Right ventricle myocardium inferior (tissue), 1 donor: ENCODE data around the gene AXIN1. TPM values are rescaled to one million over a fixed set of nuclear protein-coding genes. Genes with fewer than 3 reads are reported as not detected.
"Not testable (repeated sequence)": the region's sequence is repeated elsewhere in the genome, so short reads cannot be mapped to it uniquely, and the experiment has no call there.

ENCODE experiments used
- ATAC-seq: fragments of 200-7000 bp; cut with Tn5 transposase; one replicate; pipeline ENCODE4 v1.9.1; 2020; ENCODE audit warnings: mild to moderate bottlenecking, moderate library complexity
- DNase-seq: peaks from one replicate; pipeline ENCODE4 v3.0.0; 2021; ENCODE audit errors: missing footprints
- intact Hi-C: fragments of 100-400 bp; cut with DNase I; formaldehyde crosslinking; loops from one replicate; pipeline ENCODE4 v1.11.0; 2022
- total RNA-seq: library from RNA; stranded (reverse); fragmentation: NEBNext Ultra II Directional; extraction: Animal tissue kit (Norgen Biotek cat#: 25700); gene quantifications from one replicate; pipeline ENCODE4 v1.2.1, GENCODE V29; 2021
- donor health status: DM: no; HTN: yes; CAD: no; lungs with severe emphysema.

AXIN1 gene
- total RNA-seq, 1 donor from 2014 or later = 12.8 TPM

- no peak for ATAC-seq
- peak; percentile 41 for DNase-seq
- intact Hi-C loops = no loop called here
Measured at GRCh38 chr16:265002-265529, 87.5 kb downstream of the AXIN1 start.

DNA sequence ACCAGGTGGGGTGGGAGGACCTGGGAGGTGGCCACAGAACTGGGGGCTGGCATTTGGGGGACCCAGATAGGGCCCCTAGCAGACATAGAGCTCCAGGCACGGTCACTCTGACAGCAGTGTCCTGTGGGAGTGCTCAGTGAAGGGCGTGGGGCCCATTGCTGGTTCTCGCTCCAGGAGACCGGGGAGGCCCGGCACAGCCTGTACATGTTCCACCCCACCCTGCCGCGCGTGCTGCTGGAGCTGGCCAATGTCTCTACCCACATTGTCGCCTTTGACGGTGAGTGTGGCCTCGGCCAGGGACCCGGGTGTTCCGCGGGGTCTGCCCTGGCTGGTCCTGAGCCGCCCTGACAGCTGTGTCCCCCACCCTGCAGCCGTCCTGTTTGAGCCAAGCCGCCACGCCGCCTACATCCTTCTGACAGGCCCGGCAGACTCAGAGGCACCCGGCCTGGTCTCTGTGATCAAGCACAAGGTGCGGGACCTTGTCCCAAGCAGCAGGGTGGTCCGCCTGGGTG is 88.0 kb downstream of the AXIN1 start:
- peak; percentile 52 for DNase-seq
- intact Hi-C loops = no loop called here
- no peak for ATAC-seq

- DNase-seq (peak; percentile 31), ATAC-seq (no peak)
- intact Hi-C loops = no loop called here
Measured at GRCh38 chr16:263944-264343, 88.6 kb downstream of the AXIN1 start.

GRCh38 chr16:263182-263774 is 89.2 kb downstream of the AXIN1 start:
- ATAC-seq (no peak), DNase-seq (peak; percentile 61)
- intact Hi-C loops = no loop called here

DNA sequence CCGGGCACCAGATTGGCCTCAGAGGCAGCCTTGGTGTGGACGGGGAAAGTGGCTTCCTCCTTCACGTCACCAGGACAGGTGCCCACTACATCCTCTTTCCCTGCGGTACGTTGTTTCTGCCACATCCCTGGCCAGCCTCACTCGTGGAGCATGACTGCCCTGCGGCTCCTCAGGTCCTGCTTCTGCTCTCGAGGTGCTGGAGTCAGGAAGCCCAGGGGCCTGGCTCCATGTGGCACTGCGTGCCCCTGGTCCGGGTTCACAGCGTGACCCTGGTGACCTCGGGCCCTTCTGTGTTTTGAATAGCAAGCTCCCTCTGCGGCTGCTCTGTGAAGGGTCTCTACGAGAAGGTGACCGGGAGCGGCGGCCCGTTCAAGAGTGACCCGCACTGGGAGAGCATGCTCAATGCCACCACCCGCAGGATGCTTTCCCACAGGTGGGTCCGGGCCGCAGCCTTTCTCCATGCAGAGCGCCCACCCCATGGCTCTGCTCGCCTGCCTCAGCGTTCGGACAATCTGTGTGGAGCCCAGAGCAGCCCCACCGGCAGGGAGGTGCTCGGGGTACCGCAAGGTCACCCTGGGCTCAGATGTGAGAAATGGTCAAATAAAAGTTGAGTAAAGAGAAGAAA is 90.3 kb downstream of the AXIN1 start:
- DNase-seq (peak; percentile 62), ATAC-seq (no peak)
- intact Hi-C loops = no loop called here

- ATAC-seq = no peak
Measured at GRCh38 chr16:261031-261691, 91.4 kb downstream of the AXIN1 start.

GRCh38 chr16:260326-260725 is 92.2 kb downstream of the AXIN1 start:
- ATAC-seq (no peak), DNase-seq (no peak)
- intact Hi-C loops = no loop called here

More at GRCh38 chr16:261031-261691, 91.4 kb downstream of the AXIN1 start:
- DNase-seq = peak; percentile 59
- intact Hi-C loops = no loop called here

GRCh38 chr16:259814-260253 is 92.7 kb downstream of the AXIN1 start:
- intact Hi-C loops = no loop called here
- ATAC-seq (no peak), DNase-seq (no peak)

- no peak for ATAC-seq
- intact Hi-C loops = no loop called here
- DNase-seq = no peak
Measured at GRCh38 chr16:259226-259625, 93.3 kb downstream of the AXIN1 start.

DNA sequence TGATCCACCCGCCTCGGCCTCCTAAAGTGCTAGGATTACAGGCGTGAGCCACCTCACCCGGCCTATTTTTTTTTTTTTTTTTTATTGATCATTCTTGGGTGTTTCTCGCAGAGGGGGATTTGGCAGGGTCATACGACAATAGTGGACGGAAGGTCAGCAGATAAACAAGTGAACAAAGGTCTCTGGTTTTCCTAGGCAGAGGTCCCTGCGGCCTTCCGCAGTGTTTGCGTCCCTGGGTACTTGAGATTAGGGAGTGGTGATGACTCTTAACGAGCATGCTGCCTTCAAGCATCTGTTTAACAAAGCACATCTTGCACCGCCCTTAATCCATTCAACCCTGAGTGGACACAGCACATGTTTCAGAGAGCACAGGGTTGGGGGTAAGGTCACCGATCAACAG is 94.4 kb downstream of the AXIN1 start:
- intact Hi-C loops, ATAC-seq, DNase-seq: not testable (repeated sequence)

- no peak for DNase-seq
- no peak for ATAC-seq
- intact Hi-C loops = no loop called here
Measured at GRCh38 chr16:255183-255582, 97.3 kb downstream of the AXIN1 start.

GRCh38 chr16:254461-254860 is 98.1 kb downstream of the AXIN1 start:
- DNase-seq = no peak
- intact Hi-C loops = no loop called here

GRCh38 chr16:253833-254232 is 98.7 kb downstream of the AXIN1 start:
- no peak for DNase-seq
- intact Hi-C loops = no loop called here
- ATAC-seq = no peak

More at GRCh38 chr16:254461-254860, 98.1 kb downstream of the AXIN1 start:
- ATAC-seq = no peak

DNA sequence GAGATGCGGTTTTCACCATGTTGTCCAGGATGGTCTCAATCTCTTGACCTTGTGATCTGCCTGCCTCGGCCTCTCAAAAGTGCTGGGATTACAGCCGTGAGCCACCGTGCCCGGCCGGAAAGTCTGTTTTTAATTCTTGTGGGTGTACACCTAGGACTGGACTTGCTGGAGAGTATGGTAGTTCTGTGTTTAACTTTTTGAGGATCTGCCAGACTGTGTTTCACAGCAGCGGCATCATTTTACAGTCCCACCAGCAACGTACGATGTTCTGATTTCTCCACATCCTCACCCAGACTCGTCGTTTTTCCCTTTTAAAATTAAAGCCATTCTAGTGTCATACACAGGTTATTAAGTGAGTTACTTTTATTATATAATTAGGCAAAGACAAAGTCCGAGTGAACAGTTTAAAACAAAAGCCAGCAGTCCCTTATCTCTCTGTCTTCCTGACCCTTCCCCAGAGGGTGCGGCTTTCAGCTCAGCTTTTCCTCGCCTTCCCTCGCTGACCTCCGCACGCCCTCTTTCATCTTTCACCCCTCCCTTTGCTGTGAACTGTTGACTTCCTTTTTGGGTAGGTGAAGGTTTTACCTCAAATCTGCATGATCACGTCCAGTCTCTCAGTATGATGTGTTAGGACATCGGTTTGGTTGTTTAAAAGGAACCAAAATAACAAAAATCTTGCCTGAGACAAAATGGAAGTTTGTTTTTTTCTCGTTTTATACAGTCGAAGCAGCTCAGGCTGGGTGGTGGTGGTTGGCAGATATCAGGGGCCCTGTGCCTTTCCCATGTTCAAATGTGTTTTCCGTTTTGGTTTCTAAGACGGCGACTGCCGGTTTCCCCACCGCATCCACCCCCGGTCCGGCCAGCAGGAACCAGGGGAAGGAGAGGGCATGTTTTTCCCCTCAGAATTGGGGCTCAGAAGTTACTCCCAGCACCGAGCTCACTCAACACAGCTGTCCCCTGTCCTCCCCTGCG is 99.9 kb downstream of the AXIN1 start:
- no peak for DNase-seq
- ATAC-seq = peak; percentile 44

DNA sequence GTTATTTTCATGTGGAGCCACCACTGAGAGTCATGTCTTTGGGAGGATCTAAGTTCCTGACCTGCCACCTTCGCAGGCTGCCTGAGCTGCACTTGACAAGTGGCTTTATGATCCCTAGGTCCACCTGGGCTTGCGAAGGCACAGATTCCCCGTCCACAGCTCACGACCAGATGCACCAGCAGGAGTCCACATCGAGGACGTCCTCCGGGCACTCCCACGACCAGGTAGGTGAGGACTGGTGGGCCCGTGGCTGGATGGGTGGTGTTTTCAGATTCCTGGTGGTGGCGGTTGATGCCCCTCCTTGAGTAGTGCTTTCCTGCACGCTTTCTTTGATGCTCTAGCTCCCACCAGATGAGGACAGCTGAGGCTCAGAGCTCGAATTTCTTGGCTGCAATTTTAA is 103.1 kb downstream of the AXIN1 start:
- intact Hi-C loops = no loop called here
- DNase-seq = no peak
- ATAC-seq = no peak

More for the DNA sequence above, 99.9 kb downstream of the AXIN1 start:
- intact Hi-C loops = no loop called here

GRCh38 chr16:247027-247426 is 105.5 kb downstream of the AXIN1 start:
- DNase-seq (no peak), ATAC-seq (no peak)
- intact Hi-C loops = no loop called here

DNA sequence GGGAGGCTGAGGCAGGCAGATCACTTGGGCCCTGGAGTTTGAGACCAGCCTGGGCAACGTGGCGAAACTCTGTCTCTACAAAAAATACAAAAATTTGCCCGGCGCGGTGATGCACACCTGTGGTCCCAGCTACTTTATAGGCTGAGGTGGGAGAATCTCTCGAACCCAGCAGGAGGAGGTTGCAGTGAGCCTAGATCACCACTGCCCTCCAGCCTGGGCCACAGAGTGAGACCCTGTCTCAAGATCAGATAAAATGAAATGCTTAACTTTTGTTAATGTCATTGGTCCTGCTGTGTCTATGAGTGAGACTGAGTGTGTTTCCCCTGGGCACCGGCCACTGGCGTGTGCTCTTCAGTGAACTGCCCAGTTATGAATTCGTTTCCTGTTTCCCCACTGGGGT is 107.4 kb downstream of the AXIN1 start:
- ATAC-seq (no peak), DNase-seq (no peak)
- intact Hi-C loops = no loop called here

DNA sequence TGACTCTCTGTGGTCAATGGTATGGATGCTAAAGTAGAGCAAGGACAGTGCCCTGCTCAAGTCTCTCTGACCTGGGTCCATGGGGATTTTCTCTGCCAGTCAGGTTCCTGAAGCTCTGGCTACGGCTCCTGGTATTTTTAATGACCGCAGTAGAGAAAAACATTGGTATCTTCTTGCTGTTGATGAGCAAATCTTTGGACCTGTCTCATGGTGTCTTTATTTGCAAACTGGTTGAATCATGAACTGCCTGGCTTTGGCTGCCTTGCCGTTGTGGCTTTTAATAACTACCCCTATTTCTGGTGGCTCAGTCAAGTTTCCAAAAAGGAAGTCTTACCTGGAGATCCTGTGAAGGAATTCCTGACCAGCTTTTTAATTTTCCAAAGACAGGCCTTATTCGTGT is 109.2 kb downstream of the AXIN1 start:
- ATAC-seq = no peak
- intact Hi-C loops = no loop called here
- no peak for DNase-seq

DNA sequence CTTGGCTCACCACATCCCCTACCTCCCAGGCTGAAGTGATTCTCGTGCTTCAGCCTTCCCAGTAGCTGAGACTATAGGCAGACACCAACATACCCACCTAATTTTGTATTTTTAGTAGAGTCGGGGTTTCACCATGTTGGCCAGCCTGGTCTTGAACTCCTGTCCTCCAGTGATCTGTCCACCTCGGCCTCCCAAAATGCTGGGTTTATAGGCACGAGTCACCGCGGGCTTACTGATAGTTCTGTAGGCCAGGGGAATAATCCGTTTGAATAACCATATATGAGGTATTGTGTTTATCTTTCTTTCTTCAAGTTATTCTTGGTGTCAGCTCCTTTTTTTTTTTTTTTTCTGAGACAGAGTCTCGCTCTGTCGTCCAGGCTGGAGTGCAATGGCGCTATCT is 110.2 kb downstream of the AXIN1 start:
- no peak for ATAC-seq
- intact Hi-C loops = no loop called here
- no peak for DNase-seq
